Measurements from ENCODE around the gene TRIM61.

DNA sequence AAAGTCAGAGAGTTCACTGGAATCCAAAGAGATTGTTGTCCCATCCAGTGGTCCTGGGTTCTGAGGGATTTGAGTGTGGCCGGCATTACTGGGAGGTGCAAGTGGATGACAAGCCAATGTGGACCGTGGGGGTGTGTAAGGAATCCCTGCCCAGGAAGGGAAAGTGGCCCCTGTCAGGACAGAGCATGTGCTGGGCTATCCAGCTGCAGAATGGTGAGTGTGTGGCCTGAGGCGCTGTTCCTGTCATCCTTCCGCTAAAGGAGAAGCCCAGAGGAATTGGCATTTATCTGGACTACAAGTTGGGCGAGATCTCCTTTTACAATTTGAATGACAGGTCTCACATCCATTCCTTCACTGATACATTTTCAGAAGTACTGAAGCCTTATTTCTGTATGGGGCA lies 33.9 kb upstream of the TRIM61 start:
- TF ChIP-seq, protein P1, sequence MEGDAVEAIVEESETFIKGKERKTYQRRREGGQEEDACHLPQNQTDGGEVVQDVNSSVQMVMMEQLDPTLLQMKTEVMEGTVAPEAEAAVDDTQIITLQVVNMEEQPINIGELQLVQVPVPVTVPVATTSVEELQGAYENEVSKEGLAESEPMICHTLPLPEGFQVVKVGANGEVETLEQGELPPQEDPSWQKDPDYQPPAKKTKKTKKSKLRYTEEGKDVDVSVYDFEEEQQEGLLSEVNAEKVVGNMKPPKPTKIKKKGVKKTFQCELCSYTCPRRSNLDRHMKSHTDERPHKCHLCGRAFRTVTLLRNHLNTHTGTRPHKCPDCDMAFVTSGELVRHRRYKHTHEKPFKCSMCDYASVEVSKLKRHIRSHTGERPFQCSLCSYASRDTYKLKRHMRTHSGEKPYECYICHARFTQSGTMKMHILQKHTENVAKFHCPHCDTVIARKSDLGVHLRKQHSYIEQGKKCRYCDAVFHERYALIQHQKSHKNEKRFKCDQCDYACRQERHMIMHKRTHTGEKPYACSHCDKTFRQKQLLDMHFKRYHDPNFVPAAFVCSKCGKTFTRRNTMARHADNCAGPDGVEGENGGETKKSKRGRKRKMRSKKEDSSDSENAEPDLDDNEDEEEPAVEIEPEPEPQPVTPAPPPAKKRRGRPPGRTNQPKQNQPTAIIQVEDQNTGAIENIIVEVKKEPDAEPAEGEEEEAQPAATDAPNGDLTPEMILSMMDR (IDR thresholded peaks at IDR 0.05; ENCODE audit: low read depth, low read length, missing input control) = no peak
- TF ChIP-seq YY1 (IDR thresholded peaks at IDR 0.05) = no peak
- TF ChIP-seq EGR1 (IDR thresholded peaks at IDR 0.05; ENCODE audit: low read depth in 2 of 2) = no peak
- no peak for TF ChIP-seq HNF4G (IDR thresholded peaks at IDR 0.05)
- TF ChIP-seq, protein P2, sequence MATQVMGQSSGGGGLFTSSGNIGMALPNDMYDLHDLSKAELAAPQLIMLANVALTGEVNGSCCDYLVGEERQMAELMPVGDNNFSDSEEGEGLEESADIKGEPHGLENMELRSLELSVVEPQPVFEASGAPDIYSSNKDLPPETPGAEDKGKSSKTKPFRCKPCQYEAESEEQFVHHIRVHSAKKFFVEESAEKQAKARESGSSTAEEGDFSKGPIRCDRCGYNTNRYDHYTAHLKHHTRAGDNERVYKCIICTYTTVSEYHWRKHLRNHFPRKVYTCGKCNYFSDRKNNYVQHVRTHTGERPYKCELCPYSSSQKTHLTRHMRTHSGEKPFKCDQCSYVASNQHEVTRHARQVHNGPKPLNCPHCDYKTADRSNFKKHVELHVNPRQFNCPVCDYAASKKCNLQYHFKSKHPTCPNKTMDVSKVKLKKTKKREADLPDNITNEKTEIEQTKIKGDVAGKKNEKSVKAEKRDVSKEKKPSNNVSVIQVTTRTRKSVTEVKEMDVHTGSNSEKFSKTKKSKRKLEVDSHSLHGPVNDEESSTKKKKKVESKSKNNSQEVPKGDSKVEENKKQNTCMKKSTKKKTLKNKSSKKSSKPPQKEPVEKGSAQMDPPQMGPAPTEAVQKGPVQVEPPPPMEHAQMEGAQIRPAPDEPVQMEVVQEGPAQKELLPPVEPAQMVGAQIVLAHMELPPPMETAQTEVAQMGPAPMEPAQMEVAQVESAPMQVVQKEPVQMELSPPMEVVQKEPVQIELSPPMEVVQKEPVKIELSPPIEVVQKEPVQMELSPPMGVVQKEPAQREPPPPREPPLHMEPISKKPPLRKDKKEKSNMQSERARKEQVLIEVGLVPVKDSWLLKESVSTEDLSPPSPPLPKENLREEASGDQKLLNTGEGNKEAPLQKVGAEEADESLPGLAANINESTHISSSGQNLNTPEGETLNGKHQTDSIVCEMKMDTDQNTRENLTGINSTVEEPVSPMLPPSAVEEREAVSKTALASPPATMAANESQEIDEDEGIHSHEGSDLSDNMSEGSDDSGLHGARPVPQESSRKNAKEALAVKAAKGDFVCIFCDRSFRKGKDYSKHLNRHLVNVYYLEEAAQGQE (IDR thresholded peaks at IDR 0.05) = no peak
- TF ChIP-seq TAF1 (conservative IDR thresholded peaks at IDR 0.05) = no peak
- TF ChIP-seq GABPA (IDR thresholded peaks at IDR 0.05 in 1 of 2, conservative IDR thresholded peaks at IDR 0.05 in 1 of 2) = no peak
- TF ChIP-seq, protein P3, sequence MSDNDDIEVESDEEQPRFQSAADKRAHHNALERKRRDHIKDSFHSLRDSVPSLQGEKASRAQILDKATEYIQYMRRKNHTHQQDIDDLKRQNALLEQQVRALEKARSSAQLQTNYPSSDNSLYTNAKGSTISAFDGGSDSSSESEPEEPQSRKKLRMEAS (IDR thresholded peaks at IDR 0.05) = no peak
- no peak for TF ChIP-seq RAD21 (IDR thresholded peaks at IDR 0.05)
- no peak for TF ChIP-seq FOXA1 (IDR thresholded peaks at IDR 0.05)
- TF ChIP-seq, protein P4, sequence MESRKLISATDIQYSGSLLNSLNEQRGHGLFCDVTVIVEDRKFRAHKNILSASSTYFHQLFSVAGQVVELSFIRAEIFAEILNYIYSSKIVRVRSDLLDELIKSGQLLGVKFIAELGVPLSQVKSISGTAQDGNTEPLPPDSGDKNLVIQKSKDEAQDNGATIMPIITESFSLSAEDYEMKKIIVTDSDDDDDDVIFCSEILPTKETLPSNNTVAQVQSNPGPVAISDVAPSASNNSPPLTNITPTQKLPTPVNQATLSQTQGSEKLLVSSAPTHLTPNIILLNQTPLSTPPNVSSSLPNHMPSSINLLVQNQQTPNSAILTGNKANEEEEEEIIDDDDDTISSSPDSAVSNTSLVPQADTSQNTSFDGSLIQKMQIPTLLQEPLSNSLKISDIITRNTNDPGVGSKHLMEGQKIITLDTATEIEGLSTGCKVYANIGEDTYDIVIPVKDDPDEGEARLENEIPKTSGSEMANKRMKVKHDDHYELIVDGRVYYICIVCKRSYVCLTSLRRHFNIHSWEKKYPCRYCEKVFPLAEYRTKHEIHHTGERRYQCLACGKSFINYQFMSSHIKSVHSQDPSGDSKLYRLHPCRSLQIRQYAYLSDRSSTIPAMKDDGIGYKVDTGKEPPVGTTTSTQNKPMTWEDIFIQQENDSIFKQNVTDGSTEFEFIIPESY (IDR thresholded peaks at IDR 0.05) = no peak
- TF ChIP-seq, protein P5, sequence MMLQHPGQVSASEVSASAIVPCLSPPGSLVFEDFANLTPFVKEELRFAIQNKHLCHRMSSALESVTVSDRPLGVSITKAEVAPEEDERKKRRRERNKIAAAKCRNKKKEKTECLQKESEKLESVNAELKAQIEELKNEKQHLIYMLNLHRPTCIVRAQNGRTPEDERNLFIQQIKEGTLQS (IDR thresholded peaks at IDR 0.05) = no peak
- no peak for TF ChIP-seq SP1 (IDR thresholded peaks at IDR 0.05)
